SU-DHL-6 (cell line): ENCODE data around the gene SOAT2.

Experiments used
- EZH2phosphoT487 ChIP-seq: fragments of 200-600 bp; sonication (generic), shearing (Covaris generic); conservative IDR thresholded peaks from 2 replicates; pipeline ENCODE4 v1.6.1; 2018; ENCODE audit warnings: mild to moderate bottlenecking, antibody characterized with exemption, low read length, moderate library complexity, mixed read lengths
- TF ChIP-seq, protein P1 (sequence below): fragments of 200-600 bp; sonication (generic); IDR thresholded peaks from one replicate; pipeline ENCODE4 v1.5.1; 2017; ENCODE audit warnings: antibody characterized with exemption, mild to moderate bottlenecking, low read length, moderate library complexity; ENCODE audit not compliant: insufficient read depth, poor library complexity, severe bottlenecking

DNA sequence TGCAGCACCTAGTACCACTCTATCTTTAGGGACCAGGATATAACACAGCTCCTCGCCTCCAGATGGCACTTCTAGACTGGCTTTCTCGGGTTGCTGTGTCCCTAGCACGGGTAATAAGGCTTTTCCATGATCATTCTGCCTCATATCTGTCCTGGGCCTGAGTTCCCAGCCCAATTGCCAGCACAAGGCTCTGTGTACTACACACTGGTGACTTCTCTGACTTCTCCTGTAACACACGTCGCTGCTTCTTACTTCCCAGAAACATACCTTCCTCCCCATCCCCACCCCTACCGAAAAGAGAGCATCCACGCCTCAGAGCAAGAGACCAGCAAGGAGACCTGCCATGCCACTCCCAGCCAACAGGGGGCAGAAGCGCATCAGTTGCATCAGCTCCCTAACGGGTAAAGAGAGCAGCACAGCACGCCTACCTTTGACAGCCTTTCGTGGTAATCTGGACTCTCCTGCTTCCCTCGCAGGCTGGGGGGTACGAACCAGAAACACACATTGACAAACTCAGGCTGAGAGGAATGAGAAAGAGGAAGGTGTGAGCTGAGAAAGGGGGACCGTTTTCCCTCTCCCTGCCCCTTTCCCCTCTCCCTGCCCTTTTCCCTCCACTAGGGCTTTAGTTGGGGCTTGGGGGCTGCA, 56.0 kb downstream of the SOAT2 start:
- TF ChIP-seq, protein P1, sequence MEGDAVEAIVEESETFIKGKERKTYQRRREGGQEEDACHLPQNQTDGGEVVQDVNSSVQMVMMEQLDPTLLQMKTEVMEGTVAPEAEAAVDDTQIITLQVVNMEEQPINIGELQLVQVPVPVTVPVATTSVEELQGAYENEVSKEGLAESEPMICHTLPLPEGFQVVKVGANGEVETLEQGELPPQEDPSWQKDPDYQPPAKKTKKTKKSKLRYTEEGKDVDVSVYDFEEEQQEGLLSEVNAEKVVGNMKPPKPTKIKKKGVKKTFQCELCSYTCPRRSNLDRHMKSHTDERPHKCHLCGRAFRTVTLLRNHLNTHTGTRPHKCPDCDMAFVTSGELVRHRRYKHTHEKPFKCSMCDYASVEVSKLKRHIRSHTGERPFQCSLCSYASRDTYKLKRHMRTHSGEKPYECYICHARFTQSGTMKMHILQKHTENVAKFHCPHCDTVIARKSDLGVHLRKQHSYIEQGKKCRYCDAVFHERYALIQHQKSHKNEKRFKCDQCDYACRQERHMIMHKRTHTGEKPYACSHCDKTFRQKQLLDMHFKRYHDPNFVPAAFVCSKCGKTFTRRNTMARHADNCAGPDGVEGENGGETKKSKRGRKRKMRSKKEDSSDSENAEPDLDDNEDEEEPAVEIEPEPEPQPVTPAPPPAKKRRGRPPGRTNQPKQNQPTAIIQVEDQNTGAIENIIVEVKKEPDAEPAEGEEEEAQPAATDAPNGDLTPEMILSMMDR: peak; percentile 96
- no peak for TF ChIP-seq EZH2phosphoT487
